HepG2 (cell line): ENCODE data around the gene ATE1. TPM values are rescaled to one million over a fixed set of nuclear protein-coding genes. Genes with fewer than 3 reads are reported as not detected.

Source experiments
- ATAC-seq: fragments of 200-7000 bp; cut with Tn5 transposase; 3 replicates; pipeline ENCODE4 v1.9.1; 2020; ENCODE audit warnings: mild to moderate bottlenecking, moderate library complexity
- BruUV-seq: library from RNA; stranded (reverse); fragments of 400-500 nt; replicated peaks from 2 replicates; lab custom pipeline; 2021; lab: Mats Ljungman, UMichigan
- CTCF ChIA-PET: fragments of 300-600 bp; formaldehyde crosslinking; extraction: SDS; loops from one replicate; lab custom pipeline; 2021; ENCODE audit warnings: low total read pairs, inconsistent platforms, low intra/inter-chr PET ratio; lab: Yijun Ruan, JAX
- POLR2A ChIA-PET: fragments of 350-600 bp; sonication (Branson Sonifier 250); formaldehyde crosslinking; loops from one replicate; lab custom pipeline; 2020; ENCODE audit warnings: antibody characterized with exemption, inconsistent platforms; lab: Yijun Ruan, JAX
- DNase-seq: peaks from one replicate; pipeline ENCODE4 v3.0.0-alpha.2; 2015; ENCODE audit warnings: low spot score
- FAIRE-seq: peaks from 3 replicates; lab custom pipeline; 2011; peaks lifted over from hg19 to GRCh38; lab: Jason Lieb, UNC
- H2AFZ ChIP-seq: one replicate; pipeline ENCODE4 v1.6.1; 2011; ENCODE audit warnings: low read length, inconsistent platforms
- H3K27ac ChIP-seq: fragments of 300-600 bp; 3 replicates; pipeline ENCODE4 v1.8.0; 2011; ENCODE audit warnings: mixed run types, mild to moderate bottlenecking, mixed read lengths, low read length, inconsistent platforms; ENCODE audit not compliant: insufficient read depth; ENCODE audit errors: extremely low read length
- H3K27me3 ChIP-seq, 2 experiments: fragments of 200-600 bp in 1 of 2; 2 replicates in 1 of 2; 3 replicates in 1 of 2; pipeline versions ENCODE4 v1.6.0 to v1.8.0; 2011; ENCODE audit warnings: low read length in 2 of 2, mild to moderate bottlenecking in 2 of 2, moderate library complexity in 2 of 2, inconsistent platforms in 1 of 2; ENCODE audit not compliant: insufficient read depth in 2 of 2, control insufficient read depth in 1 of 2
- H3K36me3 ChIP-seq, 2 experiments: fragments of 200-600 bp in 1 of 2; replicated peaks in 1 of 2; 2 replicates in 1 of 2; 3 replicates in 1 of 2; pipeline versions ENCODE4 v1.5.1 to v1.8.0; 2011; ENCODE audit warnings: low read length in 2 of 2, inconsistent platforms in 1 of 2; ENCODE audit not compliant: insufficient read depth in 2 of 2, control insufficient read depth in 1 of 2
- H3K4me1 ChIP-seq: 2 replicates; pipeline ENCODE4 v1.5.1; 2012; ENCODE audit warnings: low read length, inconsistent platforms; ENCODE audit not compliant: insufficient read depth
- H3K4me2 ChIP-seq: 2 replicates; pipeline ENCODE4 v1.6.0; 2011; ENCODE audit warnings: low read depth, low read length, inconsistent platforms
- H3K4me3 ChIP-seq, 3 experiments: fragments of 200-600 bp in 1 of 3; sonication (generic), shearing (Covaris generic) in 1 of 3; replicated peaks in 1 of 3; 2 replicates each; pipeline ENCODE4 v1.5.1; 2011 to 2016; ENCODE audit warnings: low read length in 3 of 3, inconsistent platforms in 2 of 3, low read depth in 2 of 3, mild to moderate bottlenecking in 2 of 3, control low read depth in 1 of 3, mixed read lengths in 1 of 3; ENCODE audit not compliant: insufficient read depth in 1 of 3
- H3K79me2 ChIP-seq: one replicate; pipeline ENCODE4 v1.6.1; 2011; ENCODE audit warnings: low read length, inconsistent platforms; ENCODE audit not compliant: insufficient read depth
- H3K9ac ChIP-seq: 2 replicates; pipeline ENCODE4 v1.6.0; 2011; ENCODE audit warnings: mild to moderate bottlenecking, low read depth, low read length, inconsistent platforms; ENCODE audit not compliant: insufficient read depth
- H3K9me3 ChIP-seq: 2 replicates; pipeline ENCODE4 v1.5.1; 2012; ENCODE audit warnings: mild to moderate bottlenecking, low read length
- H4K20me1 ChIP-seq: 2 replicates; pipeline ENCODE4 v1.6.0; 2011; ENCODE audit warnings: inconsistent platforms, mild to moderate bottlenecking, low read length, moderate library complexity; ENCODE audit not compliant: insufficient read depth
- CBFB ChIP-seq: sonication (generic); formaldehyde crosslinking; IDR thresholded peaks from 2 replicates; pipeline ENCODE4 v1.4.0; 2020; ENCODE audit warnings: missing genetic modification reagents
- CEBPG ChIP-seq: IDR thresholded peaks from 2 replicates; pipeline ENCODE4 v1.6.1; 2016
- CENPX ChIP-seq: sonication (generic); formaldehyde crosslinking; IDR thresholded peaks from 2 replicates; pipeline ENCODE4 v1.9.0; 2021; ENCODE audit warnings: mild to moderate bottlenecking, missing genetic modification reagents, moderate library complexity
- GZF1 ChIP-seq: sonication (generic); formaldehyde crosslinking; IDR thresholded peaks from 2 replicates; pipeline ENCODE4 v1.5.1; 2020; ENCODE audit warnings: mild to moderate bottlenecking, missing genetic modification reagents
- HOXA9 ChIP-seq: sonication (generic); formaldehyde crosslinking; IDR thresholded peaks from 2 replicates; pipeline ENCODE4 v1.8.1; 2022; ENCODE audit warnings: missing genetic modification reagents, mild to moderate bottlenecking, moderate library complexity, borderline replicate concordance
- IKZF1 ChIP-seq: fragments of 450-650 bp; IDR thresholded peaks from 2 replicates; pipeline ENCODE4 v1.7.1; 2016
- MEF2D ChIP-seq: sonication (generic); formaldehyde crosslinking; IDR thresholded peaks from 2 replicates; pipeline ENCODE4 v1.5.1; 2020; ENCODE audit warnings: mild to moderate bottlenecking, missing genetic modification reagents
- MLLT10 ChIP-seq: sonication (generic); formaldehyde crosslinking; IDR thresholded peaks from 2 replicates; pipeline ENCODE4 v1.4.0; 2020; ENCODE audit warnings: missing genetic modification reagents
- STAT5B ChIP-seq: sonication (generic); formaldehyde crosslinking; IDR thresholded peaks from 2 replicates; pipeline ENCODE4 v1.4.0; 2020; ENCODE audit warnings: missing genetic modification reagents
- TGIF2 ChIP-seq: IDR thresholded peaks from 2 replicates; pipeline ENCODE4 v1.6.1; 2016; ENCODE audit warnings: control low read depth, missing compliant biosample characterization
- TRIM24 ChIP-seq: sonication (generic); formaldehyde crosslinking; IDR thresholded peaks from 2 replicates; pipeline ENCODE4 v1.8.0; 2022; ENCODE audit warnings: mild to moderate bottlenecking, missing genetic modification reagents
- ZBTB7B ChIP-seq: sonication (generic); formaldehyde crosslinking; IDR thresholded peaks from 2 replicates; pipeline ENCODE4 v1.4.0; 2020; ENCODE audit warnings: missing genetic modification reagents
- ZNF333 ChIP-seq: sonication (generic); formaldehyde crosslinking; IDR thresholded peaks from 2 replicates; pipeline ENCODE4 v1.4.0; 2020; ENCODE audit warnings: mild to moderate bottlenecking, missing genetic modification reagents, borderline replicate concordance
- ZNF33B ChIP-seq: sonication (generic); formaldehyde crosslinking; IDR thresholded peaks from 2 replicates; pipeline ENCODE4 v1.5.1; 2020; ENCODE audit warnings: mild to moderate bottlenecking, missing genetic modification reagents
- ZNF781 ChIP-seq: sonication (generic); formaldehyde crosslinking; IDR thresholded peaks from 2 replicates; pipeline ENCODE4 v1.5.1; 2020; ENCODE audit warnings: borderline replicate concordance, mild to moderate bottlenecking, missing genetic modification reagents; ENCODE audit errors: not compliant biosample characterization
- ZNF782 ChIP-seq: sonication (generic); formaldehyde crosslinking; IDR thresholded peaks from 2 replicates; pipeline ENCODE4 v1.4.0; 2020; ENCODE audit warnings: missing genetic modification reagents, mild to moderate bottlenecking, borderline replicate concordance
- ZZZ3 ChIP-seq: sonication (generic); formaldehyde crosslinking; IDR thresholded peaks from 2 replicates; pipeline ENCODE4 v1.4.0; 2020; ENCODE audit warnings: missing genetic modification reagents, mild to moderate bottlenecking, borderline replicate concordance
- WGBS: methylation state at CpG from one replicate; pipeline ENCODE4 v1.1.6; 2017; ENCODE audit warnings: low lambda C conversion rate; 5-methylcytosine and 5-hydroxymethylcytosine counted together
- in situ Hi-C: cut with HindIII; loops from 2 replicates; pipeline ENCODE4 v1.10.0; 2017; ENCODE audit warnings: low pct_unique_long_range_greater_than_20kb; ENCODE audit not compliant: extremely low pct_ligation_motif_present
- intact Hi-C: fragments of 100-400 bp; cut with micrococcal nuclease; formaldehyde crosslinking; loops from one replicate; pipeline ENCODE4 v1.10.0; 2022; ENCODE audit not compliant: unreplicated experiment
- polyA plus RNA-seq, 8 experiments: library from polyadenylated mRNA; depleted of rRNA in 3 of 8; stranded (reverse) in 7 of 8; unstranded in 1 of 8; fragments of >200 nt; fragmentation: Illumina TruSeq in 4 of 8; extraction: Trizol in 4 of 8; gene quantifications; 2 replicates each; pipeline versions ENCODE4 v1.2.1 to v1.2.3, GENCODE V29; 2011 to 2016; ENCODE audit warnings: low read depth in 4 of 8, missing spikeins in 1 of 8, mixed read lengths in 1 of 8; ENCODE audit not compliant: insufficient read depth in 1 of 8
- total RNA-seq, 5 experiments: library from RNA; depleted of rRNA; stranded (reverse); fragments of >200 nt; fragmentation: Illumina TruSeq; extraction: Trizol; gene quantifications; 2 replicates each; pipeline ENCODE4 v1.2.3, GENCODE V29; 2016; ENCODE audit warnings: low read depth in 1 of 5
- TF ChIP-seq, protein P1 (sequence below): IDR thresholded peaks from 2 replicates; pipeline ENCODE4 v1.6.1; 2016; ENCODE audit warnings: low read depth, control low read depth
- TF ChIP-seq, protein P2 (sequence below): sonication (generic); formaldehyde crosslinking; IDR thresholded peaks from 2 replicates; pipeline ENCODE4 v1.8.0; 2022; ENCODE audit warnings: mild to moderate bottlenecking, missing genetic modification reagents, moderate library complexity
- TF ChIP-seq, protein P3 (sequence below): sonication (generic); formaldehyde crosslinking; IDR thresholded peaks from 2 replicates; pipeline ENCODE4 v1.8.1; 2023; ENCODE audit warnings: mild to moderate bottlenecking, inconsistent platforms, moderate library complexity, missing genetic modification reagents, borderline replicate concordance

ATE1 gene
- total and polyA plus RNA-seq, 2 of the 13 experiments (the other 11 are each of a cell fraction or from before 2014, with no cell fraction given): 17.5 to 42.2 TPM

DNA sequence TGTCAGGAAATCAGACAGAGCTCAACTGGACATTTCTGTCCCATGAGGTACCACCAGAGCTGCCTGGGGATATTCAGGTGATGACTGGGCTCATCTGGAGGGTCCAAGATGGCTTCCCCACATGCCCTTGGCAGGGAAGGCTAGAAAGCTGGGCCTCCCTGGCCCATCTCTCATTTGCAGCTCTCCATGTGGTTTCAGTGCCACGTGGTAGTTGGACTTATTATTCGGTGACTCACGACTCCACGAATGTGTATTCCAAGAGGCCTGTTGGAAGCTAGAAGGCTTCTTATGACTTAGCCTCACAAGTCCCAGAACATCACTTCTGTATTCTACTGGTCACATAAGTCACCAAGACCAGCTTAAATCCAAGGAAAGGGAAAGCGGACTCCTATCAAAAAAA lies 24.4 kb upstream of the ATE1 start:
- DNase-seq: no peak
- intact Hi-C loops: no loop called here
- ChIA-PET CTCF (no interaction called here), POLR2A (interaction anchor here (0.6 kb wide), 1 partner anchor 24 kb away, joined by 3 read pairs; no protein-coding TSS in a partner anchor)
- no TSS peak for BruUV-seq
- Histone ChIP-seq H2AFZ (no peak overlapping the region), H3K4me1 (peaks cover 12% of the 10 kb centered on the region), H3K9ac (no peak overlapping the region), H3K9me3 (no peaks in the 10 kb centered on the region), H3K36me3 (peaks cover 0 to 8% of the 10 kb centered on the region in 2 experiments; a peak in 3 of 5 replicates), H3K27me3 (no peaks in the 10 kb centered on the region), H4K20me1 (no peaks in the 10 kb centered on the region), H3K4me2 (no peak overlapping the region), H3K4me3 (no peak overlapping the region), H3K27ac (no peak overlapping the region), H3K79me2 (no peaks in the 10 kb centered on the region)
- no peak for ATAC-seq
- no peak for TF ChIP-seq STAT5B
- TF ChIP-seq MEF2D (CRISPR knock-in tag): no peak
- no peak for TF ChIP-seq ZBTB7B (CRISPR knock-in tag)
- TF ChIP-seq, protein P1, sequence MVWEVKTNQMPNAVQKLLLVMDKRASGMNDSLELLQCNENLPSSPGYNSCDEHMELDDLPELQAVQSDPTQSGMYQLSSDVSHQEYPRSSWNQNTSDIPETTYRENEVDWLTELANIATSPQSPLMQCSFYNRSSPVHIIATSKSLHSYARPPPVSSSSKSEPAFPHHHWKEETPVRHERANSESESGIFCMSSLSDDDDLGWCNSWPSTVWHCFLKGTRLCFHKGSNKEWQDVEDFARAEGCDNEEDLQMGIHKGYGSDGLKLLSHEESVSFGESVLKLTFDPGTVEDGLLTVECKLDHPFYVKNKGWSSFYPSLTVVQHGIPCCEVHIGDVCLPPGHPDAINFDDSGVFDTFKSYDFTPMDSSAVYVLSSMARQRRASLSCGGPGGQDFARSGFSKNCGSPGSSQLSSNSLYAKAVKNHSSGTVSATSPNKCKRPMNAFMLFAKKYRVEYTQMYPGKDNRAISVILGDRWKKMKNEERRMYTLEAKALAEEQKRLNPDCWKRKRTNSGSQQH (CRISPR knock-in tag): no peak
- no peak for TF ChIP-seq TRIM24 (CRISPR knock-in tag)
- no peak for TF ChIP-seq ZNF781 (CRISPR knock-in tag)
- TF ChIP-seq TGIF2 (CRISPR knock-in tag): no peak
- no peak for TF ChIP-seq ZNF333 (CRISPR knock-in tag)
- TF ChIP-seq ZNF33B: no peak
- TF ChIP-seq, protein P2, sequence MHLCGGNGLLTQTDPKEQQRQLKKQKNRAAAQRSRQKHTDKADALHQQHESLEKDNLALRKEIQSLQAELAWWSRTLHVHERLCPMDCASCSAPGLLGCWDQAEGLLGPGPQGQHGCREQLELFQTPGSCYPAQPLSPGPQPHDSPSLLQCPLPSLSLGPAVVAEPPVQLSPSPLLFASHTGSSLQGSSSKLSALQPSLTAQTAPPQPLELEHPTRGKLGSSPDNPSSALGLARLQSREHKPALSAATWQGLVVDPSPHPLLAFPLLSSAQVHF: no peak
- no peak for TF ChIP-seq ZZZ3
- TF ChIP-seq GZF1 (CRISPR knock-in tag): no peak
- no peak for TF ChIP-seq CEBPG (CRISPR knock-in tag)
- TF ChIP-seq CENPX (CRISPR knock-in tag): no peak
- no peak for TF ChIP-seq CBFB (CRISPR knock-in tag)
- TF ChIP-seq HOXA9: no peak
- TF ChIP-seq, protein P3, sequence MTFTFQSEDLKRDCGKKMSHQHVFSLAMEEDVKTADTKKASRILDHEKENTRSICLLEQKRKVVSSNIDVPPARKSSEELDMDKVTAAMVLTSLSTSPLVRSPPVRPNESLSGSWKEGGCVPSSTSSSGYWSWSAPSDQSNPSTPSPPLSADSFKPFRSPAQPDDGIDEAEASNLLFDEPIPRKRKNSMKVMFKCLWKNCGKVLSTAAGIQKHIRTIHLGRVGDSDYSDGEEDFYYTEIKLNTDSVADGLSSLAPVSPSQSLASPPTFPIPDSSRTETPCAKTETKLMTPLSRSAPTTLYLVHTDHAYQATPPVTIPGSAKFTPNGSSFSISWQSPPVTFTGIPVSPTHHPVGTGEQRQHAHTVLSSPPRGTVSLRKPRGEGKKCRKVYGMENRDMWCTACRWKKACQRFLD (CRISPR knock-in tag): no peak
- no peak for TF ChIP-seq MLLT10
- TF ChIP-seq IKZF1: no peak
- TF ChIP-seq ZNF782 (CRISPR knock-in tag): no peak
- FAIRE-seq: no peak
- in situ Hi-C loops: no loop called here
- 100% methylated on average over 5 of the region's 5 CpGs for WGBS
